OCI-LY7 (cell line): ENCODE data around the gene GPRIN2.

Experiments used
- EZH2phosphoT487 ChIP-seq: fragments of 200-600 bp; sonication (generic); IDR thresholded peaks from 2 replicates; pipeline ENCODE4 v1.6.1; 2018; ENCODE audit warnings: low read depth, borderline replicate concordance, mild to moderate bottlenecking, mixed run types, antibody characterized with exemption, low read length, moderate library complexity, mixed read lengths
- TF ChIP-seq, protein P1 (sequence below): fragments of 200-600 bp; sonication (generic); conservative IDR thresholded peaks from 2 replicates; pipeline ENCODE4 v1.5.1; 2014; ENCODE audit warnings: mild to moderate bottlenecking, antibody characterized with exemption, low read length, moderate library complexity, mixed read lengths

DNA sequence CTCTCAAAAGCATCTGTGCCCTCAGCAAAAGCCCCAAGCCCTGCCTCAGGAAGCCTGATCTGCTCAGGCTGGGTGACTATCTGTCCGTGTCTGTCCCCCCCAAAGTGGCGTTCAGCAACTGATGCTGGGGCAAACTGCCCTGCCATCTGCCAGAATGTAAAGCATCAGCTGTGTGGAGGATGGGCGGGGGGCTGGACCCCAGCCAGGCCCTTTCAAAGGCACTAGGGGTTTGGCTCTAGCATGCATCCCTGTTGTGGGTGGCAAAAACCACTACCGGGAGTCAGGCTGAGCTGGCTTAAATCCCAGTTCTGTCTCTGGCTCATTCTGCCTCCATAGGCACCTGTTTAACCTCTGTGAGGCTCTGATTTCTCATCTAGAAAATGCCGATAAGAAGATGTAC, 35.5 kb downstream of the GPRIN2 start:
- TF ChIP-seq, protein P1, sequence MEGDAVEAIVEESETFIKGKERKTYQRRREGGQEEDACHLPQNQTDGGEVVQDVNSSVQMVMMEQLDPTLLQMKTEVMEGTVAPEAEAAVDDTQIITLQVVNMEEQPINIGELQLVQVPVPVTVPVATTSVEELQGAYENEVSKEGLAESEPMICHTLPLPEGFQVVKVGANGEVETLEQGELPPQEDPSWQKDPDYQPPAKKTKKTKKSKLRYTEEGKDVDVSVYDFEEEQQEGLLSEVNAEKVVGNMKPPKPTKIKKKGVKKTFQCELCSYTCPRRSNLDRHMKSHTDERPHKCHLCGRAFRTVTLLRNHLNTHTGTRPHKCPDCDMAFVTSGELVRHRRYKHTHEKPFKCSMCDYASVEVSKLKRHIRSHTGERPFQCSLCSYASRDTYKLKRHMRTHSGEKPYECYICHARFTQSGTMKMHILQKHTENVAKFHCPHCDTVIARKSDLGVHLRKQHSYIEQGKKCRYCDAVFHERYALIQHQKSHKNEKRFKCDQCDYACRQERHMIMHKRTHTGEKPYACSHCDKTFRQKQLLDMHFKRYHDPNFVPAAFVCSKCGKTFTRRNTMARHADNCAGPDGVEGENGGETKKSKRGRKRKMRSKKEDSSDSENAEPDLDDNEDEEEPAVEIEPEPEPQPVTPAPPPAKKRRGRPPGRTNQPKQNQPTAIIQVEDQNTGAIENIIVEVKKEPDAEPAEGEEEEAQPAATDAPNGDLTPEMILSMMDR, result no peak
- TF ChIP-seq EZH2phosphoT487, result no peak
